Sciatic nerve (tissue), 2 donors: Measurements from ENCODE around the gene ECT2L. TPM values are rescaled to one million over a fixed set of nuclear protein-coding genes. Genes with fewer than 3 reads are reported as not detected.

Experiments used
- ATAC-seq: fragments of 200-7000 bp; cut with Tn5 transposase; one replicate; pipeline ENCODE4 v1.9.1; 2020; ENCODE audit warnings: mild to moderate bottlenecking, moderate library complexity
- DNase-seq: peaks from one replicate; pipeline ENCODE4 v3.0.0-alpha.2; 2020; ENCODE audit warnings: low spot score
- intact Hi-C: fragments of 100-400 bp; cut with DNase I; formaldehyde crosslinking; loops from one replicate; pipeline ENCODE4 v1.14.2; 2022
- total RNA-seq: library from RNA; stranded (reverse); fragmentation: NEBNext Ultra II Directional; extraction: Animal tissue kit (Norgen Biotek cat#: 25700); gene quantifications from one replicate; pipeline ENCODE4 v1.2.1, GENCODE V29; 2021
- donor health status: DM: no; HTN: no; CAD: no.
- donor health status: DM: no; HTN: no; CAD: no.

The ECT2L gene
- 0.49 TPM for total RNA-seq

- intact Hi-C loops, result no loop called here
- ATAC-seq (peak; percentile 93), DNase-seq (peak; percentile 78)
These were observed at the start of gene ECT2L for GRCh38 chr6:138795809-138796603. Gene ECT2L (plus strand): TSS chr6:138796087. CDS start chr6:138813275, 17,188 bp downstream.

DNA sequence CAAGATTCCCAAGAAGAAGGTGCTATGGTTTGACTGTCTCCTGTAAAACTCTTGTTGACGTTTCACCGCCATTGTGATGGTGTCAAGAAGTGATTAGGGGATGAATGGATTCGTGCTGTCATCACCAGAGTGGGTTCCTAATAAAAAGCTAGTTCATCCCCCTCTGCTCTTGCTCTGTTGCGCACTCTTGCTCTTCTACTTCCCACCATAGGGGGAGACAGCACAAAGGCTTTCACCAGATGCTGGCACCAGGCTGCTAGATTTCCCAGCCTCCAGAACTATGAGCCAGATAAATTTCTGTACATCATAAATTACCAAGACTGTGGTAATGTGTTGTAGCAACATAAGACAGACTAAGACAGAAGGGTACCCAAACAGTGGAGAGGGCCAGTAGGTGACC is 43.9 kb upstream of the ECT2L start:
- intact Hi-C loops, result no loop called here
- DNase-seq (no peak), ATAC-seq (no peak)

- DNase-seq (no peak), ATAC-seq (peak; percentile 45)
- intact Hi-C loops, result no loop called here
These were observed 38.8 kb upstream of the ECT2L start for GRCh38 chr6:138757136-138757535.

DNA sequence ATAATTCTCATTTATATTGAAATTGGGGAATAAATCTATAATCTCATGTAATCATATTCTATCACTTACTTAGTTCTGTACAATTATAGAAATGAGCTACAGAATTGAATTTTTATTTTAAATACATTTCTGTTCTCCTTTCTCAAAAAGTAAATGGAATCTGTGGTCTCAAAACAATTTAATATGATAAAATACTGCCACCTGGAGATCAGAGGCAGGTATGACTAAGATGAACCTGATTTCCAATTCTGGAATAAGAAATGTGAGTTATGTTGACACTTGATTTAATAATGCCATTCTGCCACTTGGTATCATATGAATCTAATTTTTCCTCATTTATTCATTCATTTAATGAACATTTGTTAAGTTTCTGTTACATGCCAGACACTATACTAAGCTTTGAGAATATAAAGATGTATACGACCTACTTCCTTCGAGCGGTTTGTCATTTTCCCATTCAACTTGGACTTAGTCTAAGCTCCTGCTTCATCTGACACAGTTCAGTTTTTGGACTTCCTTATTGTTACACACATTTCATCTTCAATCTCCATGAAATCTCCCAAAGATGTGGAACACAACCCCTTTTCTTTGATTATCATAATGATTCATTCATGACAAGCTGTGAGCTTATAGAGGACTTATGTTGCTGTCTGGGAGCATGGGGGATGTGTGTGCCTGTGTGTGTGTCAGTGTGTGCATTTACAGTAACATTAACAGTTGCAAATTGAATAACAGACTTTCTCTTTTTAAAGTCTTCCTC is 29.8 kb upstream of the ECT2L start:
- intact Hi-C loops, result no loop called here

DNA sequence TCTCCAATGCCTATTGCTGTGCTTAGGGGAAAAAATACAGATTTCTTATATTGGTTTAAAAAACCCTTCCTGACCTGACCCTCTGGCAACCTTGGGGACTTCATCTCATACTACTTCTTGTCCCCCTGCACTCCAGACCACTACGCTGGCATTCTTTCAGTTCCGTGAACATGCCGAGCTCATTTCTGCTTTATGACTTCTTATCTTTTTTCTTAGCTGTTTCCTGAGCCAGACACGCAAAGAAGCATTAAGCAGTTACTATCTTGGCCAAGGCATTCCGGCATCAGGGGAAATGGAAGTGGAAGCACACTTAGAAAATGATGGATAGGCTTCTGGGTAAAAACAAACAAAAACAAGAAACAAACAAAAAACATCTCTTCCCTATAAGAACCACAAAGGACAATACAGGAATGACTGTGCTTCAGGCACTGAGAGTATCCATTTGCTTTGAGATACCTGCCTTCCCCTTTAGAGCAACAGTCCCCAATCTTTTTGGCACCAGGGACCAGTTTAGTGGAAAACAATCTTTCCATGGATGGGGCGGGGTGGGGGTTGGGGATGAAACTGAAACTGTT is 26.7 kb upstream of the ECT2L start:
- intact Hi-C loops, result no loop called here
- no peak for DNase-seq
- ATAC-seq, result no peak

More for the DNA sequence above, 29.8 kb upstream of the ECT2L start:
- ATAC-seq (no peak), DNase-seq (no peak)

- no peak for ATAC-seq
- no peak for DNase-seq
- intact Hi-C loops, result no loop called here
These were observed 23.2 kb upstream of the ECT2L start for GRCh38 chr6:138772596-138773176.

- peak; percentile 98 for ATAC-seq
- peak; percentile 95 for DNase-seq
- intact Hi-C loops, result no loop called here
These were observed 22.5 kb upstream of the ECT2L start, which contains the start of gene CCDC28A for GRCh38 chr6:138773177-138774091. Gene CCDC28A (plus strand): TSS chr6:138773769. CDS start chr6:138776121, 2,352 bp downstream.

DNA sequence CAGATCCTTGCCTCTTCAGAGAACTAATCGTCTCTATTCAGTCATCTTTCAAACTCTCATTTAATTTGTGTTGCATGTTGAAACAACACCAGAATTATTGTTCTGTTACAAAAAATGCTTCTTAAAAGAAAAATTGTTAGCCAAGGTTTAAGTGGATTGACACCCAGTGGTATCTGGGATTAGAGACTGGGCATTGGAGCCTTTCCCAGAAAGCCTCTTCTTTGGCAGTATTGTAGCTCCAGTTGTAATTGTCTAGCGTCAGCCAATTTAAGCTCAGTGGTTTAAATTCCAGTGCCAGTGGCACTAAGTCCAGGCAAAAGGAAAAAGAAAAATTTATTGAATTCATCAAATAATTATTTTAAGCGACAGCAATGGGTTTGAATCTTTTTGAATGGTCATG is 21.5 kb upstream of the ECT2L start:
- ATAC-seq, result no peak
- DNase-seq, result no peak
- intact Hi-C loops, result no loop called here

- intact Hi-C loops, result no loop called here
- ATAC-seq (no peak), DNase-seq (no peak)
These were observed 19.2 kb upstream of the ECT2L start for GRCh38 chr6:138776659-138777058.

GRCh38 chr6:138778331-138778730 is 17.6 kb upstream of the ECT2L start:
- intact Hi-C loops, result no loop called here
- DNase-seq, result no peak
- no peak for ATAC-seq

GRCh38 chr6:138782243-138782642 is 13.6 kb upstream of the ECT2L start:
- intact Hi-C loops, result no loop called here
- no peak for DNase-seq
- ATAC-seq, result no peak

DNA sequence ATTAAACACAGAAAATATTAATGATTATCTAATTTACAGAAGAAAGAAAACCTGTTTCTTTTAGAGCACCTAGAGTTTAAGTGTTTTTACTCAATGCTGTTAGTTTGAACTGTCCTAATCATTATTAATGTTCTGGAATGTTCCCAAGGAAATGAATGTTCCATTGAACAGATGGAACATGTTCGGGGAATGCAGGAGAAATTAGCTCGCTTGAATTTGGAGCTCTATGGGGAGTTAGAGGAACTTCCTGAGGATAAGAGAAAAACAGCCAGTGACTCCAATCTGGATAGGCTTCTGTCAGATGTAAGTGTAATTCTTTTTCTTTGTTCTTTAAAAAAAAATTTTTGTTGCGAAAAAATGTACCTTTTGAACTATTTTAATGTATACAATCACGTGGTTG is 10.8 kb upstream of the ECT2L start:
- DNase-seq, result no peak
- ATAC-seq, result no peak
- intact Hi-C loops, result no loop called here

DNA sequence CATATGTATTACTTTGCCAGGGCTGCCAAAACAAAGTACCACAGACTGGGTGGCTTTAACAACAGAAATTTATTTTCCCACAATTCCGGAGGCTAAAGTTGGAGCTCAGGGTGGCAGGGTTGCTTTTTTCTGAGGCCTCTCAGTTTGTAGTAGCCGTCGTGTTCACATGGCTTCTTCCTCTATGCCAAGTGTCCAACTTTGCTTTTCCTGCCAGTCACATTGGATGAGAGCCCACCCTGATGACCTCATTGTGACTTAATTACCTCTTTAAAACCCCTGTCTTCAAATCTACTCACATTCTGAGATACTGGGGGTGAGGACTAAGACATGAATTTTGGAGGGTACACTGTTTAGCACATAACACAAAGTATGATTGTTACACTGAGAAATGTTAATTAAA is 9.9 kb upstream of the ECT2L start:
- intact Hi-C loops, result no loop called here
- ATAC-seq (no peak), DNase-seq (no peak)

GRCh38 chr6:138787138-138787537 is 8.7 kb upstream of the ECT2L start:
- intact Hi-C loops, result no loop called here
- ATAC-seq (no peak), DNase-seq (no peak)

DNA sequence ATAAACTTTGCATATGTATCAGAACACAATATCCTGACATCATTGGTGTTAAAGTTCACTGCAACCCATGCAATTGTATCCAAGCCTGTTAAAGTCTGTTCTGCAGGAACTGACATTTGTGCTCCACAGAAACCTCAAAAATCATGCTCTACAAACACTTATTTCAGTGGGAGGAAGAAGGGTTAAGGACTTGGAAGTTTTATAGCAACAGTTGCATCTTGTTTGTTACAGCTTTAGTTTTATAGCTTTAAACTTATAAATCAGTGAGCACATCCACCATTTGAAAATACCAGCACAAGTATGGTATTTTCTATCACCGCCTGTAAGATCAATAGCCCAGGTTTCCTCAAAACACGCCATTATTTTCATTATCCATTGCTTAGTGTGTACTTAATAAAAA is 884 bp downstream of the ECT2L start:
- ATAC-seq, result no peak
- DNase-seq, result no peak
- intact Hi-C loops, result no loop called here

- intact Hi-C loops, result no loop called here
- DNase-seq (no peak), ATAC-seq (no peak)
These were observed 2.0 kb downstream of the ECT2L start for GRCh38 chr6:138797806-138798446.

GRCh38 chr6:138800377-138801150 is 4.7 kb downstream of the ECT2L start:
- ATAC-seq (no peak), DNase-seq (no peak)
- intact Hi-C loops, result no loop called here
